Tibial artery (tissue), 4 donors: ENCODE results near the gene ENTPD2.
A peak's percentile ranks its signal among the peaks of the same experiment; 100 is the strongest.
"Not testable (repeated sequence)": the region's sequence is repeated elsewhere in the genome, so short reads cannot be mapped to it uniquely, and the experiment has no call there.

ENCODE experiments used
- DNase-seq, 2 donors: peaks; one replicate each; pipeline ENCODE4 v3.0.0-alpha.2; 2019
- H3K27ac ChIP-seq, 2 donors: fragments of 200-600 bp; sonication (generic) in 1 of 2; 1 replicate in 1 of 2; 2 replicates in 1 of 2; pipeline ENCODE4 v1.5.1; 2018 to 2019; ENCODE audit warnings: mild to moderate bottlenecking in 1 of 2
- H3K27me3 ChIP-seq, 2 donors: fragments of 200-600 bp; sonication (generic) in 1 of 2; one replicate each; pipeline versions ENCODE4 v1.5.1 to v1.6.0; 2016 to 2019
- H3K36me3 ChIP-seq, 3 donors: fragments of 200-600 bp; sonication (generic) in 2 of 3; one replicate each; pipeline ENCODE4 v1.5.1; 2016 to 2019; ENCODE audit warnings: mild to moderate bottlenecking in 2 of 3
- H3K4me1 ChIP-seq, 4 donors: fragments of 200-600 bp; sonication (generic) in 2 of 4; 1 replicate in 3 of 4; 2 replicates in 1 of 4; pipeline ENCODE4 v1.5.1; 2016 to 2019
- H3K4me3 ChIP-seq, 2 donors: fragments of 200-600 bp; sonication (generic) in 1 of 2; 1 replicate in 1 of 2; 2 replicates in 1 of 2; pipeline ENCODE4 v1.5.1; 2018 to 2019; ENCODE audit warnings: mild to moderate bottlenecking in 2 of 2
- H3K9me3 ChIP-seq, 3 donors: fragments of 200-600 bp; sonication (generic) in 1 of 3; one replicate each; pipeline ENCODE4 v1.5.1; 2016 to 2019
- CTCF ChIP-seq, 2 experiments: fragments of 200-600 bp in 1 of 2; fragments of 450-650 bp in 1 of 2; IDR thresholded peaks; one replicate each; pipeline ENCODE4 v1.5.1; 2017 to 2019; ENCODE audit warnings: antibody characterized with exemption in 2 of 2, mild to moderate bottlenecking in 1 of 2, moderate library complexity in 1 of 2
- intact Hi-C: fragments of 100-400 bp; cut with DNase I; formaldehyde crosslinking; loops from one replicate; pipeline ENCODE4 v1.15.0; 2023; ENCODE audit warnings: low total_unique reads

The ENTPD2 gene

GRCh38 chr9:137034709-137035506 lies 19.0 kb downstream of the ENTPD2 start:
- H3K4me1 ChIP-seq: peaks cover 0 to 15% (median 7%) of the 10 kb centered on the region in 4 donors
- TF ChIP-seq CTCF (IDR thresholded peaks at IDR 0.05): peak; percentile 87 to 92
- peaks cover 5 to 28% (median 9%) of the 10 kb centered on the region in 3 donors for H3K36me3 ChIP-seq
- intact Hi-C loops: no loop called here
- no peak overlapping the region for H3K27ac ChIP-seq
- peak; percentile 68 to 82 for DNase-seq
- no peak overlapping the region for H3K4me3 ChIP-seq
- no peaks in the 10 kb centered on the region for H3K9me3 ChIP-seq
- H3K27me3 ChIP-seq: peaks cover 0 to 18% of the 10 kb centered on the region in 2 donors

- intact Hi-C loops: no loop called here
- Histone ChIP-seq H3K9me3 (no peaks in the 10 kb centered on the region), H3K27ac (no peak overlapping the region), H3K4me1 (peaks cover 0 to 20% (median 13%) of the 10 kb centered on the region in 4 donors), H3K36me3 (peaks cover 0 to 21% (median 1%) of the 10 kb centered on the region in 3 donors), H3K4me3 (peak overlapping the region; percentile 2 to 8), H3K27me3 (peaks cover 0 to 18% of the 10 kb centered on the region in 2 donors)
- peak in 1 of 2 donors; percentile 49 for DNase-seq
- no peak for TF ChIP-seq CTCF (IDR thresholded peaks at IDR 0.05)
Measured at GRCh38 chr9:137034039-137034708, 19.7 kb downstream of the ENTPD2 start.

- Histone ChIP-seq H3K36me3 (peaks cover 0 to 14% (median 0%) of the 10 kb centered on the region in 3 donors), H3K4me1 (peaks cover 0 to 27% (median 20%) of the 10 kb centered on the region in 4 donors), H3K27me3 (peaks cover 0 to 18% of the 10 kb centered on the region in 2 donors), H3K4me3 (peak overlapping the region; percentile 2 to 8)
- DNase-seq, intact Hi-C loops, H3K27ac ChIP-seq, H3K9me3 ChIP-seq: not testable (repeated sequence)
Measured at GRCh38 chr9:137033481-137033880, 20.4 kb downstream of the ENTPD2 start.

- TF ChIP-seq CTCF (IDR thresholded peaks at IDR 0.05): no peak
- H3K27me3 ChIP-seq: peaks cover 0 to 18% of the 10 kb centered on the region in 2 donors
- H3K4me1 ChIP-seq: peaks cover 0 to 29% (median 22%) of the 10 kb centered on the region in 4 donors
- no peak overlapping the region for H3K27ac ChIP-seq
- intact Hi-C loops: no loop called here
- peak; percentile 74 to 80 for DNase-seq
- peak overlapping the region in 1 of 2 donors; percentile 8 for H3K4me3 ChIP-seq
- H3K9me3 ChIP-seq: no peaks in the 10 kb centered on the region
- peaks cover 0 to 8% (median 0%) of the 10 kb centered on the region in 3 donors for H3K36me3 ChIP-seq
Measured at GRCh38 chr9:137032858-137033257, 21.0 kb downstream of the ENTPD2 start.

- H3K4me3 ChIP-seq: no peak within 1 kb of the TSS
- H3K27ac ChIP-seq: no peak within 1 kb of the TSS
- TF ChIP-seq CTCF (IDR thresholded peaks at IDR 0.05): no peak
- peaks cover 0 to 18% of the 10 kb centered on the region in 2 donors for H3K27me3 ChIP-seq
- H3K9me3 ChIP-seq: no peaks in the 10 kb centered on the region
- DNase-seq: no peak
- H3K4me1 ChIP-seq: peaks cover 0 to 35% (median 27%) of the 10 kb centered on the region in 4 donors
- H3K36me3 ChIP-seq: peaks cover 0 to under 1% (median 0%) of the 10 kb centered on the region in 3 donors
- intact Hi-C loops: no loop called here
Measured at GRCh38 chr9:137031904-137032640, 21.8 kb downstream of the ENTPD2 start, which contains the start of gene FUT7. FUT7 (minus strand) TSS chr9:137032088; CDS start chr9:137031991, 97 bp downstream.
